Measurements from ENCODE around the gene ACSM2A. TPM values are rescaled to one million over a fixed set of nuclear protein-coding genes. Genes with fewer than 3 reads are reported as not detected.
"Not testable (repeated sequence)": the region's sequence is repeated elsewhere in the genome, so short reads cannot be mapped to it uniquely, and the experiment has no call there.

ACSM2A gene
- total RNA-seq, 1 donor from 2014 or later = 0.13 TPM

- not testable (repeated sequence) for DNase-seq (ENCODE audit: low read depth in 2 of 2)
Measured at GRCh38 chr16:20453633-20454032, 2.3 kb downstream of the ACSM2A start.

- not testable (repeated sequence) for DNase-seq (ENCODE audit: low read depth in 2 of 2)
Measured at GRCh38 chr16:20459227-20459626, 7.9 kb downstream of the ACSM2A start.

- not testable (repeated sequence) for DNase-seq (ENCODE audit: low read depth in 2 of 2)
Measured at GRCh38 chr16:20460313-20460712, 9.0 kb downstream of the ACSM2A start.

DNA sequence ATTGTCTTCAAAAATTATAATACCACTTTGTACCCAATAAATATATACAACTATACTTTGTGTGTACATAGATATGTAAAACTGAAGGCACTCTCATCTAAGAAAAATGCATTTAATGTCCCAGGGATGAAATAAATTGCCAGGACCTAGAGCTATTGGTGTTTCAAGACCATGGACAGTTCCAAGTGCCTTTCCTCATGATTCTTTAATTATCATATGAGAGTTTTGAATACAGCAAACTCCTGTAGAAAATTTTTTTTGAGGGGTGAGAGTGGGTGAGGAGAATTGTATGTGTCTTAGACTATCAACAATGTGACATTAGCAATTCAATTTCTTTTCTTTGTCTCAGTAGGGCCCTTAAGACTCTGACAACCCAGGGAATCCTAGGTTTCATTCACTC lies 17.6 kb downstream of the ACSM2A start:
- not testable (repeated sequence) for DNase-seq (ENCODE audit: low read depth in 2 of 2)

DNA sequence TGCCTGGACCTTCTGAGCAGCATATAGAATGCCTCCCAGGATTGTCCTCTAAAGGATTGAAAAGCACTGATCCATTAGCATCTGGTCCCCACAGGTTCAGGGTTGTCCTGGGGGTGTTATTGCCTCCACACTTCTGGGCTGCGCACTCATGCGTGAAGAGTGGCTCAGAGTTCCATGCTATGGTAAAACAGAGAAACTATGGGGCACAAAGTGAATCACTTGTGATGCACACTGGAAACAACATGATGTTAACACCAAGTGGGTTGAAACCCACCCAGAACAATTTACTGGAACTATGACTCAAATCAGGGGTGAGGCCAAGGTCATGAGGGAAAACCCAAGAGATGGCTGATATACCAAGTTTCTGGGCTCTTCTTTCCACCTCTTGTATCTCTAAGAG lies 18.6 kb downstream of the ACSM2A start:
- not testable (repeated sequence) for DNase-seq (ENCODE audit: low read depth in 2 of 2)

GRCh38 chr16:20470732-20471131 lies 19.4 kb downstream of the ACSM2A start:
- not testable (repeated sequence) for DNase-seq (ENCODE audit: low read depth in 2 of 2)

DNA sequence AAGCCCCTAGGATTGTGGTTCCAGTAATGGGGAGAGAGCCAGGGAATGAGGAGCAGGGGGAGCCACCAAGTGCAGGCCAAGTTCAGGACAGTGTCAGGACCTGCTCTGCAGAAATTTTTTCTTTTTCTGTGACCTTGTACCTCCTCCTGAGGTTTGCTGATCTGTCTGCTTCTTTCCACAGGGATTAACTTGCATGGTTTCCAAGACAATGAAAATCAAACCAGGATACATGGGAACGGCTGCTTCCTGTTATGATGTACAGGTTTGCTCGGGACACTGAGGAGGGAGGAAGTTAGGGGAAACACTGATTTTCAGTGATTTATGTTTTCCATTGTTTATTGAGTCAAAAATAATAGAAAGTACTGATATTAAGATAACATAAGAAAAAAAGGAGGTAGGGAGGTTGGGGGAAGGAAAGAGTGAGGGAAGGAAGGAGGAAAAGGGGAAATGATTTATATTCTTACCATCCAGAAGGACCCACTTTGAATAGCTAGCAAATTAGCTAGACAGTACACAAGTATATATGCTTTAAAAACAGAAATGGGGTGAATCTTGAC lies 25.9 kb downstream of the ACSM2A start:
- peak; percentile 34 to 76 for DNase-seq (ENCODE audit: low read depth in 2 of 2)

DNA sequence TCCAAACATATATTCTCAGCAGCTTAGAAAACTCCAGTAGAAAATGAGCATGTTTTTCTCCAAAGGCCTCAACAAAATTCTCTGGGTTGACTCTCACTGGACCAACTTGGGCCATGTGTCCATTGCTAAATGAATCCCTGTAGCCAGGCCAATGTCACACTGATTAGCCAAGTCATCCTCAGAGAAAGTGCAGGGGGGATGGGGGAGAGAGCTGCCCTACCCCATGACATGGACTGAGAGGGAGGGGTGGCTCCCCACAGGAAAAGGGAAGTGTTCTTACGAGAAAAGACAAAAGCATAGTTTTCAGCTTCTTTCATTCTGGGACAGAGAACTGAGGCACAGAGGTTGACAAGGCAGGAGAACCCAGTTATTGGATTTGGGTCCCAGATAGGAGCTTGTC lies 32.7 kb downstream of the ACSM2A start:
- not testable (repeated sequence) for DNase-seq (ENCODE audit: low read depth in 2 of 2)

GRCh38 chr16:20484726-20485125 lies 33.4 kb downstream of the ACSM2A start:
- DNase-seq (ENCODE audit: low read depth in 2 of 2) = no peak

DNA sequence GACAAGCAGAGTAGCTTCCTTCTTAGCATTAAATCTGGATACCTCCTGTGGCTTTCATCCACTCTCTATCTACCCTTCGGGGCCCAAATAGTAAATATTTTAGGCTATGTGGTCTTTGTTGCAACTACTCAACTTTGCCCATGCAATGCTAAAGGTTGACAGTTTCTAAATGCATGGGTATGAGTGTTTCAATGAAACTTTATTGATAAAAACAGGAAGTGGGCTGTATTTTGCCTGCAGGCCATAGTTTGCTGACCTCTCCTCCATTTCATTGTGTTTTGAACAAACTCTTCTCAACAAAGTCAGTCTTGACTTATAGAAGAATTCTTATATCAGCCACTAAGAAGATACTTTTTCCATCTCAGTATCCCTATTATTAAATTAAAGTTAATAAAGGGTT lies 34.1 kb downstream of the ACSM2A start:
- no peak for DNase-seq (ENCODE audit: low read depth in 2 of 2)

GRCh38 chr16:20490994-20491393 lies 39.7 kb downstream of the ACSM2A start:
- not testable (repeated sequence) for DNase-seq (ENCODE audit: low read depth in 2 of 2)

GRCh38 chr16:20491448-20491847 lies 40.1 kb downstream of the ACSM2A start:
- DNase-seq (ENCODE audit: low read depth in 2 of 2) = not testable (repeated sequence)

GRCh38 chr16:20504418-20504817 lies 53.1 kb downstream of the ACSM2A start:
- DNase-seq (ENCODE audit: low read depth in 2 of 2) = no peak

GRCh38 chr16:20507280-20507679 lies 56.0 kb downstream of the ACSM2A start:
- no peak for DNase-seq (ENCODE audit: low read depth in 2 of 2)

DNA sequence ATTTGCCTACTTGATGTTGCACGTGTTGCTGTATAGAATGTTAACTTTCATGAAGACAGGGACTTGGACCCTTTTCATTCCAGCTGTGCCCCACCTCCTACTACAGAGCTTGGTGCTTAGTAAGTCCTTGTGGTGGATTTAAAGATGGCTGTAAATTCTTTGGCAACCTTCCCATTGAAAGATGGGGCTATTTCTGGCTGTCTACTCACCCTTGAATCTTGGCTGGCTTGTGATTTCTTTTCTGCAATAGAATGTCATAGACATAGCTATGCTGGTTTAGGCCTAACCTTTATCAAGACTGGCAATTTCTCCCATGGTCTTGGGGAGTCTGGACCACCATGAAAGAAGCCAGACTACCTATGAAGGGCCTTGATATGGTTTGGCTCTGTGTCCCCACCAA lies 59.0 kb downstream of the ACSM2A start:
- no peak for DNase-seq (ENCODE audit: low read depth in 2 of 2)

GRCh38 chr16:20515688-20516090 lies 64.4 kb downstream of the ACSM2A start:
- DNase-seq (ENCODE audit: low read depth in 2 of 2) = no peak

DNA sequence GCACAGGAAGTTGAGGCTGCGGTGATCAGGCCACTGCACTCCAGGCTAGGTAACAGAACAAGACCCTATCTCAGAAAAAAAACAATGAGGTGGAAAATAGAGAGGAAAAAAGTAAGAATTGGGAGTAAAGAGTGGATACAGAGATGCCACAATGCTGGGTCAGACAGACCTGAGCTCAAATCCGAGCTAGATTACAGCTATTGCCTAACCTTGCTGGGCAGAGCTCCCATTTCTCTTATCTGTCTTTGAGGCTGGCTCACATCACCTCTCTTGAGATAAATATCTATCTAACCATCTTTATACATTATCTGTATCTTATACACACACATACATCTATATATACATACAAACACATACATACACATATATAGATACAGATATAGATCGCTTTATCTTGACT lies 65.8 kb downstream of the ACSM2A start:
- DNase-seq (ENCODE audit: low read depth in 2 of 2) = no peak

- DNase-seq (ENCODE audit: low read depth in 2 of 2) = no peak
Measured at GRCh38 chr16:20519231-20519630, 67.9 kb downstream of the ACSM2A start.

DNA sequence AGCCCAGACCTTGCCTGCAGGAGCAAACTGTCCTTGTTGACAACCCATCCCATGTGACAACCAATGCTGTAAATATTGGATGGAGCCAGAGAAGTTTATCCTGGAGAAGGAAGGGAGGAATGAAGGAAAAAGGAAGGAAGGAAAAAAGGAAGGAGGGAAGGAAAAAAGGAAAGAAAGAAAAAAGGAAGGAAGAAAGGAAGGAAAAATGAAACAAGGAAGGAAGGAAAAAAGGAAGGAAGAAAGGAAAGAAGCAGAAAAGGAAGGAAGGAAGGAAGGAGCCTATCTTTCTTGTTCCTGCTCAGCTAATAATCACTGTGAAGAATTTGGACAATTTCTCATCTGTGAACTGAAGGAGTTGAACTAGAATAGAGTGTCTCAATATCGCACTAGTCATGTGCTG lies 68.8 kb downstream of the ACSM2A start:
- DNase-seq (ENCODE audit: low read depth in 2 of 2) = no peak

DNA sequence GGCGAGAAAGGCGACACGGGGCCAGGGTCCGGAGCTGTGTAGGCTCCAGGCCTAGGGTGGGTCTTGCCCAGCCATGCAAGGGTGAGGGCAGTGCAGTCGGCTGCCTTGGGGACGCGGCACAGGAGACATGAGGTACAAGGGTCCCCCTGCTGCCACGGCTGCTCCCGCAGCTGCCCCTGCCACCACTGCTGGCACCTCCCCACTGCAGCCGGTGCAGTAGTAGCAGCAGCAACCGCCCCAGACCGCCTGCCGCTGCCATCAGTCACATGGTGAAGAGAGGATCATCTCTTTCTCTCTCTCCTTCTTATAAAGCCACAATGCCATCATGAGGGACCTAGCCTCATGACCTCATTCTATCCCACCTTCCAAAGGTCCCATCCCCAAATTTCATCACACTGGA lies 80.5 kb downstream of the ACSM2A start:
- not testable (repeated sequence) for DNase-seq (ENCODE audit: low read depth in 2 of 2)

DNA sequence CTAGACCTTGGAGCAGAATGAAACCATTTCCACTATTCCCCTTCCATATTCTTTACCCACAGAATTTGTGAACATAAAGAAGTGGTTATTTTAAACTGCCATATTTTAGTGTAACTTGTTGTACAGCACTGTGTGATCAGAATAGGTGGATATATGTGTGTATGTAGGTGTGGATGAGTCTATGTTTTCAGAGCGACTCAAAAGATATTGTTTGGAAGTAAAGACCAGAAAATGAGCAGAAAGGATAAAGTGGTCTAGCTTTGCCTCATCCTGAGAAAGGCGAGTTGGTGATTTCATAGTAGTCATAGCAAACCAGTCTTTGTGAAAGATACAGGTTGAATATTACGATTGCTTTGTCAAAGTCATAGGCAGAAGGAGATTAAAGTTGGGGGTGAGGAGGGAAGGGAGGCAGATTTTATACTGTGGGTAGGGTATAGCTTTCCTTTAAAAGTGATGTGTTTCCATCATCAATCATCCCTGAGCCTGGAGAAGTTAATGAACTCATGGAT lies 81.0 kb downstream of the ACSM2A start:
- DNase-seq (ENCODE audit: low read depth in 2 of 2) = not testable (repeated sequence)

- DNase-seq (ENCODE audit: low read depth in 2 of 2) = not testable (repeated sequence)
Measured at GRCh38 chr16:20536669-20537068, 85.3 kb downstream of the ACSM2A start.

Data from dermis microvascular lymphatic vessel endothelial cell (primary cell).